NCI-H1436 (cell line): ENCODE results near the gene ABHD11.

Experiments
- DNase-seq: peaks from one replicate; lab custom pipeline; 2025; lab: John Stamatoyannopoulos, UW

The ABHD11 gene

GRCh38 chr7:73700581-73701134 lies 37.9 kb downstream of the ABHD11 start:
- DNase-seq = no peak

- no peak for DNase-seq
Observed at GRCh38 chr7:73700069-73700423, 38.6 kb downstream of the ABHD11 start.

GRCh38 chr7:73699370-73700068 lies 39.1 kb downstream of the ABHD11 start:
- DNase-seq = no peak

GRCh38 chr7:73698410-73698809 lies 40.2 kb downstream of the ABHD11 start:
- no peak for DNase-seq

GRCh38 chr7:73696372-73696771 lies 42.2 kb downstream of the ABHD11 start:
- DNase-seq = no peak

GRCh38 chr7:73690646-73691045 lies 48.0 kb downstream of the ABHD11 start:
- no peak for DNase-seq

GRCh38 chr7:73688288-73688687 lies 50.3 kb downstream of the ABHD11 start:
- DNase-seq = no peak
